Calu3 (cell line): ENCODE results near the gene TAF9B. TPM values are rescaled to one million over a fixed set of nuclear protein-coding genes. Genes with fewer than 3 reads are reported as not detected.

Experiments used
- BruUV-seq: library from RNA; stranded (reverse); fragments of 400-500 nt; replicated peaks from 2 replicates; lab custom pipeline; 2021; lab: Mats Ljungman, UMichigan
- CTCF ChIA-PET: fragments of 300-600 bp; sonication (Branson Sonifier 250); formaldehyde crosslinking; loops from one replicate; lab custom pipeline; 2022; ENCODE audit warnings: antibody characterized with exemption; lab: Charles Lee
- DNase-seq: peaks from one replicate; pipeline ENCODE4 v3.0.0; 2022
- H3K27ac Mint-ChIP-seq: one replicate; pipeline ENCODE4 v1.8.0; 2022; ENCODE audit warnings: mixed read lengths; ENCODE audit not compliant: unreplicated experiment
- H3K27me3 Mint-ChIP-seq: one replicate; pipeline ENCODE4 v1.8.0; 2022; ENCODE audit warnings: mixed read lengths; ENCODE audit not compliant: unreplicated experiment
- H3K36me3 Mint-ChIP-seq: one replicate; pipeline ENCODE4 v1.8.0; 2022; ENCODE audit warnings: mild to moderate bottlenecking, moderate library complexity, mixed read lengths; ENCODE audit not compliant: insufficient read depth, unreplicated experiment
- H3K4me1 Mint-ChIP-seq: one replicate; pipeline ENCODE4 v1.8.0; 2022; ENCODE audit warnings: mild to moderate bottlenecking, low read depth, mixed read lengths; ENCODE audit not compliant: unreplicated experiment
- H3K4me3 Mint-ChIP-seq: one replicate; pipeline ENCODE4 v1.8.0; 2022; ENCODE audit warnings: mild to moderate bottlenecking, low read depth, moderate library complexity, mixed read lengths; ENCODE audit not compliant: unreplicated experiment
- H3K9me3 Mint-ChIP-seq: one replicate; pipeline ENCODE4 v1.8.0; 2022; ENCODE audit warnings: low read depth, mixed read lengths; ENCODE audit not compliant: unreplicated experiment
- CTCF ChIP-seq: fragments of 200-600 bp; IDR thresholded peaks from one replicate; pipeline ENCODE4 v1.8.0; 2022; ENCODE audit warnings: antibody characterized with exemption; ENCODE audit not compliant: unreplicated experiment
- intact Hi-C: fragments of 100-400 bp; cut with micrococcal nuclease; formaldehyde crosslinking; loops from one replicate; pipeline ENCODE4 v1.10.0; 2022; ENCODE audit not compliant: unreplicated experiment
- total RNA-seq: library from RNA; stranded (reverse); gene quantifications from 2 replicates; pipeline ENCODE4 v1.2.3, GENCODE V29; 2022

Gene TAF9B
- total RNA-seq, 1 experiment from 2014 or later = 18.4 TPM

- no peak for DNase-seq
- Mint-ChIP-seq H3K27me3 (no peaks in the 10 kb centered on the region), H3K27ac (no peak overlapping the region), H3K36me3 (peaks cover 61% of the 10 kb centered on the region), H3K4me3 (no peak overlapping the region), H3K4me1 (peaks cover 24% of the 10 kb centered on the region), H3K9me3 (no peaks in the 10 kb centered on the region)
- intact Hi-C loops = no loop called here
- BruUV-seq = no TSS peak
- TF ChIP-seq CTCF = no peak
- CTCF ChIA-PET = no interaction called here
Observed at GRCh38 chrX:78125148-78125547, 14.3 kb downstream of the TAF9B start.

GRCh38 chrX:78124307-78124706 is 15.1 kb downstream of the TAF9B start:
- CTCF ChIA-PET = no interaction called here
- intact Hi-C loops = no loop called here
- no peak for DNase-seq
- Mint-ChIP-seq H3K36me3 (peaks cover 65% of the 10 kb centered on the region), H3K4me1 (peaks cover 31% of the 10 kb centered on the region), H3K27ac (no peak overlapping the region), H3K4me3 (no peak overlapping the region), H3K27me3 (no peaks in the 10 kb centered on the region), H3K9me3 (no peaks in the 10 kb centered on the region)
- no TSS peak for BruUV-seq
- TF ChIP-seq CTCF = no peak

GRCh38 chrX:78123190-78123589 is 16.3 kb downstream of the TAF9B start:
- BruUV-seq = no TSS peak
- no peak overlapping the region for H3K4me3 Mint-ChIP-seq
- H3K27me3 Mint-ChIP-seq = no peaks in the 10 kb centered on the region
- intact Hi-C loops = no loop called here
- peaks cover 62% of the 10 kb centered on the region for H3K36me3 Mint-ChIP-seq
- H3K4me1 Mint-ChIP-seq = peaks cover 32% of the 10 kb centered on the region
- peak; percentile 13 for DNase-seq
- H3K27ac Mint-ChIP-seq = no peak overlapping the region
- CTCF ChIA-PET = no interaction called here
- no peaks in the 10 kb centered on the region for H3K9me3 Mint-ChIP-seq
- no peak for TF ChIP-seq CTCF

- no TSS peak for BruUV-seq
- Mint-ChIP-seq H3K9me3 (no peaks in the 10 kb centered on the region), H3K4me1 (peaks cover 32% of the 10 kb centered on the region), H3K36me3 (peaks cover 68% of the 10 kb centered on the region), H3K4me3 (no peak overlapping the region), H3K27me3 (no peaks in the 10 kb centered on the region), H3K27ac (no peak overlapping the region)
- DNase-seq = no peak
- no peak for TF ChIP-seq CTCF
- intact Hi-C loops = no loop called here
- CTCF ChIA-PET = interaction anchor here (0.5 to 0.7 kb wide), 2 partner anchors 221 to 391 kb away, joined by 3 to 5 read pairs; partner anchors contain the start of gene COX7B
Observed at GRCh38 chrX:78119521-78120227, 19.8 kb downstream of the TAF9B start.
